DND-41 (cell line): ENCODE results near the gene VWA3B.

Experiments used
- EZH2 ChIP-seq: IDR thresholded peaks from 3 replicates; pipeline ENCODE4 v1.6.1; 2012; ENCODE audit warnings: borderline replicate concordance, low read depth, mild to moderate bottlenecking, moderate library complexity, low read length, inconsistent platforms; ENCODE audit not compliant: severe bottlenecking
- TF ChIP-seq, protein P1 (sequence below): IDR thresholded peaks from 2 replicates; pipeline ENCODE4 v1.5.1; 2012; ENCODE audit warnings: borderline replicate concordance, low read length, moderate library complexity, mild to moderate bottlenecking; ENCODE audit not compliant: poor library complexity, severe bottlenecking; ENCODE audit errors: extremely low read depth

DNA sequence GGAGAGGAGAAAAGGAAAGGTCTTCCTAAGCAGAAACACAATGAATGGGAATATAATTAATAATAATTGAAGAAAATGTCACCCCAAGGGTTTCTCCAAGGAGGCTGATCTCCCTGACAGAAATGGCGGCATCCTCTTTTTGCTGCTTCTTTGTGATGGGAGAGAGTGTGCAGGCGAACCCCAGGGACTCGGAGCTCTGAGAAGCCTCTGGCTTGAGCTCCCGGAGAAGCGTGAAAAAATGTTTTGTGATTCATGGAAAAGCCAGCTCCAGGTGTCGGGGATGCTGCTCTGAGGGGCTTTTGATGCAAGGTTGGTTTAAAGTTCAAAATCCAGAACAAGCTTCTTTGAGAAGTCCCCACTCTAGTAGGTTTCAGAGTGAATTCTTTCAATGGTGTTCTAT, 91.0 kb downstream of the VWA3B start:
- no peak for TF ChIP-seq EZH2
- TF ChIP-seq, protein P1, sequence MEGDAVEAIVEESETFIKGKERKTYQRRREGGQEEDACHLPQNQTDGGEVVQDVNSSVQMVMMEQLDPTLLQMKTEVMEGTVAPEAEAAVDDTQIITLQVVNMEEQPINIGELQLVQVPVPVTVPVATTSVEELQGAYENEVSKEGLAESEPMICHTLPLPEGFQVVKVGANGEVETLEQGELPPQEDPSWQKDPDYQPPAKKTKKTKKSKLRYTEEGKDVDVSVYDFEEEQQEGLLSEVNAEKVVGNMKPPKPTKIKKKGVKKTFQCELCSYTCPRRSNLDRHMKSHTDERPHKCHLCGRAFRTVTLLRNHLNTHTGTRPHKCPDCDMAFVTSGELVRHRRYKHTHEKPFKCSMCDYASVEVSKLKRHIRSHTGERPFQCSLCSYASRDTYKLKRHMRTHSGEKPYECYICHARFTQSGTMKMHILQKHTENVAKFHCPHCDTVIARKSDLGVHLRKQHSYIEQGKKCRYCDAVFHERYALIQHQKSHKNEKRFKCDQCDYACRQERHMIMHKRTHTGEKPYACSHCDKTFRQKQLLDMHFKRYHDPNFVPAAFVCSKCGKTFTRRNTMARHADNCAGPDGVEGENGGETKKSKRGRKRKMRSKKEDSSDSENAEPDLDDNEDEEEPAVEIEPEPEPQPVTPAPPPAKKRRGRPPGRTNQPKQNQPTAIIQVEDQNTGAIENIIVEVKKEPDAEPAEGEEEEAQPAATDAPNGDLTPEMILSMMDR, result no peak
